Lung (tissue), 12 donors: ENCODE results near the gene CASP7. TPM values are rescaled to one million over a fixed set of nuclear protein-coding genes. Genes with fewer than 3 reads are reported as not detected.

Experiments
- ATAC-seq: fragments of 200-7000 bp; cut with Tn5 transposase; one replicate; pipeline ENCODE4 v1.9.1; 2020; ENCODE audit warnings: moderate number of reproducible peaks; ENCODE audit not compliant: insufficient read depth, low FRiP score
- DNase-seq, 3 donors: peaks; one replicate each; pipeline ENCODE4 v3.0.0-alpha.2; 2013 to 2017
- H3K27ac ChIP-seq, 2 donors: one replicate each; pipeline ENCODE4 v1.5.1; 2013; ENCODE audit warnings: mild to moderate bottlenecking in 2 of 2, moderate library complexity in 2 of 2, control low read depth in 1 of 2, inconsistent platforms in 1 of 2, low read depth in 1 of 2, low read length in 1 of 2
- H3K27me3 ChIP-seq, 3 donors: one replicate each; pipeline ENCODE4 v1.5.1; 2013; ENCODE audit warnings: low read length in 2 of 3; ENCODE audit not compliant: control insufficient read depth in 3 of 3, insufficient read depth in 3 of 3
- H3K36me3 ChIP-seq, 4 donors: one replicate each; pipeline ENCODE4 v1.5.1; 2013; ENCODE audit warnings: low read length in 4 of 4, mild to moderate bottlenecking in 1 of 4, moderate library complexity in 1 of 4; ENCODE audit not compliant: control insufficient read depth in 4 of 4, insufficient read depth in 4 of 4
- H3K4me1 ChIP-seq, 5 donors: one replicate each; pipeline ENCODE4 v1.5.1; 2013; ENCODE audit warnings: low read length in 5 of 5, mild to moderate bottlenecking in 2 of 5, moderate library complexity in 1 of 5; ENCODE audit not compliant: control insufficient read depth in 5 of 5, insufficient read depth in 5 of 5
- H3K4me3 ChIP-seq: one replicate; pipeline ENCODE4 v1.5.1; 2013; ENCODE audit warnings: mild to moderate bottlenecking, control low read depth, moderate library complexity
- H3K9ac ChIP-seq, 2 donors: one replicate each; pipeline ENCODE4 v1.5.1; 2013; ENCODE audit warnings: low read length in 2 of 2, control low read depth in 1 of 2; ENCODE audit not compliant: insufficient read depth in 1 of 2
- H3K9me3 ChIP-seq, 4 donors: one replicate each; pipeline ENCODE4 v1.5.1; 2013; ENCODE audit warnings: low read length in 3 of 4, mild to moderate bottlenecking in 1 of 4, moderate library complexity in 1 of 4; ENCODE audit not compliant: control insufficient read depth in 4 of 4, insufficient read depth in 3 of 4
- WGBS, 2 donors: extraction: QIAGEN DNeasy Blood & Tissue Kit; methylation state at CpG; one replicate each; pipeline ENCODE4 v1.1.7; 2013; 5-methylcytosine and 5-hydroxymethylcytosine counted together
- polyA plus RNA-seq, 2 donors: library from polyadenylated mRNA; stranded (reverse); fragments of 200-250 nt; gene quantifications; one replicate each; pipeline ENCODE4 v1.2.1, GENCODE V29; 2013
- total RNA-seq, 2 donors: library from RNA; depleted of rRNA in 1 of 2; stranded (reverse); fragments of >200 nt in 1 of 2; gene quantifications; one replicate each; pipeline ENCODE4 v1.2.1, GENCODE V29; 2014 to 2021
- TF ChIP-seq, protein P1 (sequence below): IDR thresholded peaks from 2 replicates; pipeline ENCODE4 v1.5.1; 2012; ENCODE audit warnings: mild to moderate bottlenecking; ENCODE audit errors: control extremely low read depth, extremely low read depth
- donor health status: control.
- donor health status: control.
- donor health status: Bipolar disorder and iron deficiency.
- donor health status: healthy.
- donor health status: DM: yes; HTN: yes; CAD: no.

The CASP7 gene
- total and polyA plus RNA-seq, 4 donors: 15.4 to 48.2 (median 26.6) TPM

DNA sequence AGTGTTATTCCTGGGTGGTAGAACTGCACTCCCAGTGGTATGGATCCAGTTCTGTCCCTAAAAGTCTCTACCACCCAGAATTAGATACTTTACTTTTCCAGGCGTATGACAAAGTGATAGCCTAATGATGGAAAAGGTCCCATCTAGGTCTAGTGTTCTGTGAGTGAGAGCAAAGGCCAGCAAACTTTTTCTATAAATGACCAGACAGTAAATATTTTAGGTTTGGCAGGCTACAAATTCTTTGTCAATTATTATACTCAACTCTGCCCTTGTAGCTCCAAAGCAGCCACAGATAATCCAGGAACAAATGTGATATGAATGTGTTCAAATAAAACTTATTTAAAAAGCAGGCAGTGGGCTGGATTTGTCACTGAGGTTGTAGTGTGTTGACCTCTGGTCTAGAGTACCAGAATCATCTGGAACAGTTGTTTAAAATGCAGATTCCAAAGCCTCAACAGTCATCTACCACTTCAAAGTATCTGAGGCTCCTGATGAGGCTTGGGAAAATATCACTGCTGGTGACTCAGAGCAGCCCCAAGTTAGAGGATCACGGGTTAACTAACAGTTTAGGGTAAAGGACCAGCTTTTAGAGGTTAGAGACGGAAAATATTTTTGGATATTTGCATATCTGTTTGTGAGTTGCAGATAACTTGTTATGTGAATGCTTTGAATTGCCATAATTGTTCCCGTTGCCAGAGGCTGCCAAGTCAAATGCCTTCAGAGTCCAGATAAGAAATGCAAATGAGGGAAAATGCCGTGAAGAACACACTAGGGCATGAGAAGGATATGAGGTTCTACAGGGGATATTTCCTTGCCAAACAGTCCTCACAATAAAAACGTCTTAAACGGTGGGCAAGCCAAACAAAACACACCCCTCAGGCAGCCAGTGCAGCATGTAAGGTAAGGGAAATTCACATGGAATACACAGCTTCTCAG is 35.3 kb upstream of the CASP7 start:
- 30 to 45% methylated on average over 7 of the region's 7 CpGs for WGBS, 2 donors
- no peaks in the 10 kb centered on the region for H3K27me3 ChIP-seq
- H3K36me3 ChIP-seq: no peaks in the 10 kb centered on the region
- peak in 1 of 3 donors; percentile 23 for DNase-seq
- H3K9ac ChIP-seq: no peak overlapping the region
- no peaks in the 10 kb centered on the region for H3K9me3 ChIP-seq
- H3K27ac ChIP-seq: peak overlapping the region in 1 of 2 donors; percentile 82
- TF ChIP-seq, protein P1, sequence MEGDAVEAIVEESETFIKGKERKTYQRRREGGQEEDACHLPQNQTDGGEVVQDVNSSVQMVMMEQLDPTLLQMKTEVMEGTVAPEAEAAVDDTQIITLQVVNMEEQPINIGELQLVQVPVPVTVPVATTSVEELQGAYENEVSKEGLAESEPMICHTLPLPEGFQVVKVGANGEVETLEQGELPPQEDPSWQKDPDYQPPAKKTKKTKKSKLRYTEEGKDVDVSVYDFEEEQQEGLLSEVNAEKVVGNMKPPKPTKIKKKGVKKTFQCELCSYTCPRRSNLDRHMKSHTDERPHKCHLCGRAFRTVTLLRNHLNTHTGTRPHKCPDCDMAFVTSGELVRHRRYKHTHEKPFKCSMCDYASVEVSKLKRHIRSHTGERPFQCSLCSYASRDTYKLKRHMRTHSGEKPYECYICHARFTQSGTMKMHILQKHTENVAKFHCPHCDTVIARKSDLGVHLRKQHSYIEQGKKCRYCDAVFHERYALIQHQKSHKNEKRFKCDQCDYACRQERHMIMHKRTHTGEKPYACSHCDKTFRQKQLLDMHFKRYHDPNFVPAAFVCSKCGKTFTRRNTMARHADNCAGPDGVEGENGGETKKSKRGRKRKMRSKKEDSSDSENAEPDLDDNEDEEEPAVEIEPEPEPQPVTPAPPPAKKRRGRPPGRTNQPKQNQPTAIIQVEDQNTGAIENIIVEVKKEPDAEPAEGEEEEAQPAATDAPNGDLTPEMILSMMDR: no peak
- no peak overlapping the region for H3K4me3 ChIP-seq
- ATAC-seq: peak; percentile 61
- peaks cover 0 to 30% (median 0%) of the 10 kb centered on the region in 5 donors for H3K4me1 ChIP-seq

DNA sequence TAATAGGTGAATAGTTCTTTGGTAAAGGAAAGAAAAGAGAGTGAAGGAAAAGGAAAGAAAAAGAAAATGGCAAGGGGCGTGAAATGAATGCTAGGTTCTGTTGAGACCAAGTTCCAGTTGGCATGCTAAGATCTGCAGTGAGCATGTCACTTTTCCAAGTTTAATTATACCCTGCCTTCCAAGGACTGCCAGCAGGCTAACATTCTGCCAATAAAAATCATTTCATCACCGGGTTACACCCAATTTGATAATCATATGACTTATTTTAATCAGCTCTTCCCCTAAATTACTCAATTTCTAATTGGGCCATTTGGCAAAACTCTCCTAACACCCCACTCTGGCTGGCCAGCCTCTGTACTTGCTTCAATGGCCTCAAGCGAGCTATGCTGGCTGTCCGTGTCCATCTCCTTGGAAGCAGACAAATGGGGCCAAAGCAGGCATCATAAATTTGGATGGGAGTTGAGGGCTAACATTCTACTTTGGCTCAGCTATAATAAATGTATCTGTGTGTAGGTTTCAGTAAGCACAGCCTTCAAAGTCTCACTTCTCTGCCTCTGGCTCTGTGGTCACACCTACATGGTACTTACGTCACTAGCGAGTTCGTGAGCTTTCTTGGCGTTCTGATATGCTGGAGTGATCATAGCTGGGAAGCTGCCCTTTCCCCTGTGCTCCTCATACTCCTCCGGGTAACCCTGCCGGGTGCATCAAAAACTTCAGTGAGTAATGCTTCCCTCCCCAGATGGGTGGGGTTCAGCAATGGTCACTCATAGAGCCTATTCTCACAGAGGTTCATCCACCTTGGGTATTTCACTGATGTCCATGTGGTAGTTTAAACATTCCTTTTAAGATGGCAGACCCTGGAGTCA is 33.1 kb upstream of the CASP7 start:
- H3K36me3 ChIP-seq: peaks cover 0 to 4% (median 0%) of the 10 kb centered on the region in 4 donors
- H3K4me1 ChIP-seq: peaks cover 0 to 27% (median 0%) of the 10 kb centered on the region in 5 donors
- no peaks in the 10 kb centered on the region for H3K27me3 ChIP-seq
- TF ChIP-seq, protein P1: no peak
- peak in 1 of 3 donors; percentile 20 for DNase-seq
- ATAC-seq: no peak
- WGBS, 2 donors: 84 to 91% methylated on average over 10 of the region's 10 CpGs
- H3K9ac ChIP-seq: no peak overlapping the region
- H3K4me3 ChIP-seq: no peak overlapping the region
- H3K9me3 ChIP-seq: no peaks in the 10 kb centered on the region
- peak overlapping the region in 1 of 2 donors; percentile 82 for H3K27ac ChIP-seq

DNA sequence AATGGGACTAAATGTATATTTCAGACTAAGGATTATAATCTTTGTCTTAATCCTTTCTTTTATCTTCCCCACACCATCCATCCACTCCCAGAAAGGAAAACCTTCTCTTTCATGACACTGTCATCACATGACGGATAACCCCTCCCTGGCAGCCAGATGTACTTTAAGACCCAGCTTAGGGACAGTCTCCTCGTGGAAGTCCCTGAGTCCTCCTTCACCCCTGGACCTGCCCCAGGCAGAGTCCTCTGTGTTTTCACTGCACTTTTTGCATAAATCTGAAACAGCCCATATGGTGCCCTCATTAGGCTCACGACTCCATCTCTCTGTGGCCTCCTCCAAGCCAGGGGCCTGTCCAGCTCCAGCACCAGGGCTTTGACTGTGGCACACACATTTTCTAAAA is 31.9 kb upstream of the CASP7 start:
- no peak for ATAC-seq
- TF ChIP-seq, protein P1: no peak
- Histone ChIP-seq H3K4me3 (no peak overlapping the region), H3K9ac (no peak overlapping the region), H3K36me3 (peaks cover 0 to 7% (median 0%) of the 10 kb centered on the region in 4 donors), H3K27ac (peak overlapping the region in 1 of 2 donors; percentile 69), H3K9me3 (no peaks in the 10 kb centered on the region), H3K27me3 (no peaks in the 10 kb centered on the region), H3K4me1 (peaks cover 0 to 19% (median 0%) of the 10 kb centered on the region in 5 donors)
- WGBS, 2 donors: 73 to 80% methylated on average over 3 of the region's 3 CpGs
- DNase-seq: no peak
